Pancreas (tissue), 10 donors: Measurements from ENCODE around the gene PCSK7. TPM values are rescaled to one million over a fixed set of nuclear protein-coding genes. Genes with fewer than 3 reads are reported as not detected.

ENCODE experiments used
- ATAC-seq, 4 donors: fragments of 200-7000 bp; cut with Tn5 transposase; one replicate each; pipeline versions ENCODE4 v1.8.0 to v1.9.1; 2020; ENCODE audit warnings: mild to moderate bottlenecking in 4 of 4, moderate library complexity in 4 of 4
- DNase-seq, 6 donors: peaks; one replicate each; pipeline ENCODE4 v3.0.0-alpha.2; 2020
- FAIRE-seq: peaks from 2 replicates; lab custom pipeline; 2012; peaks lifted over from hg19 to GRCh38; lab: Jason Lieb, UNC
- H3K27ac ChIP-seq, 4 donors: fragments of 200-600 bp; sonication (generic); 1 replicate in 3 of 4; 2 replicates in 1 of 4; pipeline versions ENCODE4 v1.5.0 to v1.8.0; 2020
- H3K27me3 ChIP-seq, 4 donors: fragments of 200-600 bp; one replicate each; pipeline ENCODE4 v1.8.0; 2021
- H3K36me3 ChIP-seq, 3 donors: fragments of 200-600 bp; sonication (generic) in 1 of 3; one replicate each; pipeline versions ENCODE4 v1.5.0 to v1.8.0; 2020 to 2021
- H3K4me1 ChIP-seq, 3 donors: fragments of 200-600 bp; one replicate each; pipeline ENCODE4 v1.8.0; 2021
- H3K4me3 ChIP-seq, 4 donors: fragments of 200-600 bp; sonication (generic) in 2 of 4; one replicate each; pipeline versions ENCODE4 v1.5.0 to v1.8.0; 2020 to 2021
- H3K9me3 ChIP-seq, 4 donors: fragments of 200-600 bp; one replicate each; pipeline ENCODE4 v1.8.0; 2021
- WGBS, 2 donors: extraction: QIAGEN DNeasy Blood & Tissue Kit; methylation state at CpG; one replicate each; pipeline ENCODE4 v1.1.7; 2013; 5-methylcytosine and 5-hydroxymethylcytosine counted together
- intact Hi-C, 3 donors: fragments of 100-400 bp; cut with DNase I; formaldehyde crosslinking; loops; one replicate each; pipeline versions ENCODE4 v1.11.1 to v1.14.2; 2022
- polyA plus RNA-seq, 2 donors: library from polyadenylated mRNA; stranded (reverse); fragments of 200-250 nt; gene quantifications; one replicate each; pipeline ENCODE4 v1.2.3, GENCODE V29; 2013
- total RNA-seq, 6 donors: library from RNA; stranded (reverse); fragmentation: NEBNext Ultra II Directional in 4 of 6; extraction: Animal tissue kit (Norgen Biotek cat#: 25700) in 4 of 6; gene quantifications; one replicate each; pipeline versions ENCODE4 v1.2.1 to v1.2.4, GENCODE V29; 2021 to 2023
- TF ChIP-seq, protein P1 (sequence below), 4 donors: fragments of 200-600 bp; sonication (generic) in 3 of 4; IDR thresholded peaks; one replicate each; pipeline versions ENCODE4 v1.5.0 to v1.8.0; 2021; ENCODE audit warnings: antibody characterized with exemption in 4 of 4
- donor health status: healthy with polysubstance abuse.
- donor health status: DM: no; HTN: no; CAD: no; lungs with moderate emphysema.
- donor health status: DM: no; HTN: no; CAD: no.
- donor health status: control.
- donor health status: control.
- donor health status: Bipolar disorder and iron deficiency.
- donor health status: DM: yes; HTN: yes; CAD: no.
- donor health status: DM: no; HTN: no; CAD: no.
- donor health status: DM: no; HTN: no; CAD: no.
- donor health status: DM: yes; HTN: yes; CAD: no.

Gene PCSK7
- total and polyA plus RNA-seq, 8 donors: 20.3 to 44.2 (median 28.6) TPM

DNA sequence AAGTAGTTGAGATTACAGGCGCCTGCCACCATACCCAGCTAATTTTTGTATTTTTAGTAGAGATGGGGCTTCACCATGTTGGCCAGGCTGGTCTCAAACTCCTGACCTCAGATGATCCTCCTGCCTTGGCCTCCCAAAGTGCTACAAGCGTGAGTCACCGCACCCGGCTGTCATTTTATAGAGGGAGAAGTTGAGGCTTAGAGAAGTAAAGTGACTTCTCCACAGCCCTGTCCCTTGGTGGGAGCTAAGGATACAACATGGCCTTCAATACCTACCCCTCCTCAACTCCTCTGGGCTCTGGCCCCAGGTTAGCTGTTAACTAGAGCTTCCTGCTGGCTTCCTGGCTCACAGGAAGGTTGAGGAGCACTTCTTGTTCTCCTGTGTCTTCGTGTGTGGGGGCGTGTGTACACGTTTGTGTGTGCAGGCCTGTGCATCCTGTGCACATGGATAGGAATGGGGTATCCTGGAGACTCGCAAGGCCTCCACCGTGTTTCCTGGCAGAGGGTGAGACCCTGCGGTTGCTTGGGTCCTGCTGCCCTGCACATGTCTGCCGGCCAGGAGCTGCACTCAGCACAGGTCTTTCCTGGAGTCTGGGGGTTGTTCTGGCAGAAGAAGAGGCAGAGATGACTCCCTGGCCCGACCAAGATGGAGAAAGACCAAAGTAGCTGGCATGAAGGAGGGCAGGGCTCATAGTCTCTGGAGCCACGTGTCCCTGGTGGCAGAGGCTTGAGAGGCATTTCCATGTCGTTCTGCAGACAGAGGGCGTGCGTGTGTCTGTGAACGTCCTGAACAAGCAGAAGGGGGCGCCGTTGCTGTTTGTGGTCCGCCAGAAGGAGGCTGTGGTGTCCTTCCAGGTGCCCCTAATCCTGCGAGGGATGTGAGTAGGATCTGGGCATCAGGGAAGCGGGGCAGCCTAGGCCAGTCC, 51.0 kb downstream of the PCSK7 start:
- no peaks in the 10 kb centered on the region for H3K27me3 ChIP-seq
- TF ChIP-seq, protein P1, sequence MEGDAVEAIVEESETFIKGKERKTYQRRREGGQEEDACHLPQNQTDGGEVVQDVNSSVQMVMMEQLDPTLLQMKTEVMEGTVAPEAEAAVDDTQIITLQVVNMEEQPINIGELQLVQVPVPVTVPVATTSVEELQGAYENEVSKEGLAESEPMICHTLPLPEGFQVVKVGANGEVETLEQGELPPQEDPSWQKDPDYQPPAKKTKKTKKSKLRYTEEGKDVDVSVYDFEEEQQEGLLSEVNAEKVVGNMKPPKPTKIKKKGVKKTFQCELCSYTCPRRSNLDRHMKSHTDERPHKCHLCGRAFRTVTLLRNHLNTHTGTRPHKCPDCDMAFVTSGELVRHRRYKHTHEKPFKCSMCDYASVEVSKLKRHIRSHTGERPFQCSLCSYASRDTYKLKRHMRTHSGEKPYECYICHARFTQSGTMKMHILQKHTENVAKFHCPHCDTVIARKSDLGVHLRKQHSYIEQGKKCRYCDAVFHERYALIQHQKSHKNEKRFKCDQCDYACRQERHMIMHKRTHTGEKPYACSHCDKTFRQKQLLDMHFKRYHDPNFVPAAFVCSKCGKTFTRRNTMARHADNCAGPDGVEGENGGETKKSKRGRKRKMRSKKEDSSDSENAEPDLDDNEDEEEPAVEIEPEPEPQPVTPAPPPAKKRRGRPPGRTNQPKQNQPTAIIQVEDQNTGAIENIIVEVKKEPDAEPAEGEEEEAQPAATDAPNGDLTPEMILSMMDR (IDR thresholded peaks at IDR 0.05): peak; percentile 29 to 56 (median 48)
- peaks cover 8 to 36% (median 18%) of the 10 kb centered on the region in 3 donors for H3K4me1 ChIP-seq
- peaks cover 0 to 10% (median 4%) of the 10 kb centered on the region in 3 donors for H3K36me3 ChIP-seq
- WGBS, 2 donors: 31 to 36% methylated on average over 21 to 22 of the region's 22 CpGs
- H3K27ac ChIP-seq: peak overlapping the region in 3 of 4 donors; percentile 7 to 98 (median 92)
- no peaks in the 10 kb centered on the region for H3K9me3 ChIP-seq
- intact Hi-C loops: loop anchor here in 1 of 3 donors (5.0 kb wide), 1 partner anchor 41 kb away; no protein-coding TSS in a partner anchor
- DNase-seq: peak; percentile 81 to 92 (median 84)
- FAIRE-seq: no peak
- peak; percentile 43 to 62 (median 60) for ATAC-seq
- H3K4me3 ChIP-seq: peak overlapping the region in 2 of 4 donors; percentile 82 to 86

DNA sequence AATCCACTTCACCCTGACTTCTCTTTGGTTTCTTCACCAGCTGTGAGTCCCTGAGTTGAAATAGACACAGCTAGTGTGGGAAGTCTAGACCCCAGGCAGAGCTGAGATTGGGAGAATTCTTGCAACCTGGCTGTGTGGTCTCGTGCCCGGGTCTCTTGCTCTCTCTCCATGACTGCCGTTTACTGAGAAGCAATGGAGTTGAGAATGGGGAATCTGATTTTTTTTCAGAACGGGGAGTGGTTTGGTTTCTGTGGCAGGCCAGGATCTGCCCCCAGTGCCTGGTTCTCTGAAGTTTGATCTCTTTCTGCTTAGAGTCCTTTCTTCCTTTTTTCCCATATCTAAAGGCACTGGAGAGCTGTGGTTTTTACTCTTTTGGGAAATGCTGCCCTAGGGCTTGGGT, 51.9 kb downstream of the PCSK7 start:
- TF ChIP-seq, protein P1 (IDR thresholded peaks at IDR 0.05): no peak
- ATAC-seq (peak in 1 of 4 donors; percentile 5), DNase-seq (peak in 1 of 6 donors; percentile 15), FAIRE-seq (no peak)
- H3K27me3 ChIP-seq: no peaks in the 10 kb centered on the region
- H3K27ac ChIP-seq: peak overlapping the region; percentile 92 to 98 (median 94)
- intact Hi-C loops: loop anchor here in 1 of 3 donors (5.0 kb wide), 1 partner anchor 42 kb away; no protein-coding TSS in a partner anchor
- WGBS, 2 donors: 21 to 29% methylated on average over 4 of the region's 4 CpGs
- H3K9me3 ChIP-seq: no peaks in the 10 kb centered on the region
- peak overlapping the region; percentile 82 to 99 (median 88) for H3K4me3 ChIP-seq
- H3K36me3 ChIP-seq: peaks cover 0 to 10% (median 4%) of the 10 kb centered on the region in 3 donors
- H3K4me1 ChIP-seq: peaks cover 8 to 36% (median 12%) of the 10 kb centered on the region in 3 donors

DNA sequence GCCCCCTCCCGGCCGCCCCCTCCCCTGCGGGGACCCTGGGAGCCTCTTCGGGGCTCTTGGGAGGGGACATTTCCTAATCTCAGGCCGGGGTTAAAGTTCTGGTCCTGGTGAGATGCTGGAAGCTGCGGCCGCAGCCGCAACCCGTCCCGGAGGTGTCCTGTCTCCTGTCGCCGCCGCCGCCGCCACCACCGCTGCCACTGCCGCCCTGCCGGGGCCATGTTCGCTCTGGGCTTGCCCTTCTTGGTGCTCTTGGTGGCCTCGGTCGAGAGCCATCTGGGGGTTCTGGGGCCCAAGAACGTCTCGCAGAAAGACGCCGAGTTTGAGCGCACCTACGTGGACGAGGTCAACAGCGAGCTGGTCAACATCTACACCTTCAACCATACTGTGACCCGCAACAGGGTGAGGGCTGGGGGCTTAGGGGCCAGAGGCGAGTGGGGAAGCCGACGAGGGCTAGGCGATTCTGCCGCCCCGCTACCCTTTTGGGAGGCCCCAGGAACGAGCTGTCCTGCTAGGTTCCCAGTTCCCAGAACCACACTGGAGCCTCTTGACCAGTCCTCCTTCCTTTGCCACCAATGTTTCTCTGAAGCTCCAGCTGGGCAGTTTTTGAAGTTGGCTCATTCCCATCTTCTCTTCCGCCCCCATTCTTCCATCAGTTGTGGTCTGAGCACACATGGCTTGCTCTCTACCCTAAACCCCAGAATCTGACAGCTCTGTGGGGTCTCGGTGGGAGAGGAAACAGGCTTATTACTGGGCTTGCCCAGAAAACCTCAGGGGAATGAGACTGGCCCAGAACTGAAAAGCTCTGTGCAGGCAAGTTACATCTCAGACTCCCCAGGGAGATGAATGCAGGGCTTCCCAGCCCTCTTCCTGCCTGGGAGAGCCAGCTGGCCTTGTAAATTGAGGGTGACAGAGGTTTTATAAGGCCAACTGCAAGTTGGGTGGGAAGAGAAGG, 52.5 kb downstream of the PCSK7 start:
- H3K4me1 ChIP-seq: peaks cover 8 to 32% (median 8%) of the 10 kb centered on the region in 3 donors
- FAIRE-seq: no peak
- H3K4me3 ChIP-seq: peak overlapping the region; percentile 82 to 99 (median 88)
- H3K27ac ChIP-seq: peak overlapping the region; percentile 92 to 98 (median 94)
- peaks cover 0 to 10% (median 4%) of the 10 kb centered on the region in 3 donors for H3K36me3 ChIP-seq
- WGBS, 2 donors: 0 to 1% methylated on average over 33 to 39 of the region's 39 CpGs
- ATAC-seq: peak; percentile 36 to 61 (median 48)
- no peaks in the 10 kb centered on the region for H3K27me3 ChIP-seq
- DNase-seq: peak in 5 of 6 donors; percentile 46 to 86 (median 68)
- TF ChIP-seq, protein P1 (IDR thresholded peaks at IDR 0.05): no peak
- intact Hi-C loops: no loop called here
- no peaks in the 10 kb centered on the region for H3K9me3 ChIP-seq

- peaks cover under 1 to 26% (median 6%) of the 10 kb centered on the region in 3 donors for H3K4me1 ChIP-seq
- H3K27ac ChIP-seq: peak within 1 kb of the TSS; percentile 92 to 98 (median 94)
- DNase-seq (peak; percentile 92 to 97 (median 94)), FAIRE-seq (no peak), ATAC-seq (peak; percentile 86 to 94 (median 88))
- intact Hi-C loops: no loop called here
- TF ChIP-seq, protein P1 (IDR thresholded peaks at IDR 0.05): no peak
- peak within 1 kb of the TSS; percentile 82 to 99 (median 88) for H3K4me3 ChIP-seq
- H3K9me3 ChIP-seq: no peaks in the 10 kb centered on the region
- H3K27me3 ChIP-seq: no peaks in the 10 kb centered on the region
- peaks cover 0 to 10% (median 4%) of the 10 kb centered on the region in 3 donors for H3K36me3 ChIP-seq
- WGBS, 2 donors: 0 to 1% methylated on average over 51 of the region's 51 CpGs
Measured at GRCh38 chr11:117178210-117179034, 53.5 kb downstream of the PCSK7 start, which contains the start of gene SIDT2. TSS of gene SIDT2 (plus strand) at chr11:117178743. CDS start at chr11:117179264, 521 bp downstream.
